H9 (cell line): Measurements from ENCODE around the gene SETBP1. TPM values are rescaled to one million over a fixed set of nuclear protein-coding genes. Genes with fewer than 3 reads are reported as not detected.

Source experiments
- DNase-seq: peaks from one replicate; pipeline ENCODE4 v3.0.0-alpha.2; 2017
- H2AFZ ChIP-seq: one replicate; pipeline ENCODE4 v1.6.1; 2013; ENCODE audit warnings: mild to moderate bottlenecking, low read length, control low read depth, moderate library complexity
- H2AK5ac ChIP-seq: 2 replicates; pipeline ENCODE4 v1.6.1; 2013; ENCODE audit warnings: low read length, control low read depth, mixed read lengths; ENCODE audit not compliant: insufficient read length
- H2BK120ac ChIP-seq: one replicate; pipeline ENCODE4 v1.6.1; 2013; ENCODE audit warnings: low read depth, mild to moderate bottlenecking, low read length, control low read depth, inconsistent platforms; ENCODE audit not compliant: poor library complexity, severe bottlenecking
- H2BK12ac ChIP-seq: 2 replicates; pipeline ENCODE4 v1.6.1; 2013; ENCODE audit warnings: low read length, control low read depth, mixed read lengths, low read depth; ENCODE audit not compliant: insufficient read length
- H2BK15ac ChIP-seq: 2 replicates; pipeline ENCODE4 v1.6.1; 2013; ENCODE audit warnings: low read depth, low read length, control low read depth
- H2BK20ac ChIP-seq: one replicate; pipeline ENCODE4 v1.6.1; 2013; ENCODE audit warnings: low read depth, mild to moderate bottlenecking, low read length, control low read depth, inconsistent platforms; ENCODE audit not compliant: poor library complexity, severe bottlenecking
- H2BK5ac ChIP-seq: 2 replicates; pipeline ENCODE4 v1.6.1; 2013; ENCODE audit warnings: low read length, control low read depth, mixed read lengths; ENCODE audit not compliant: insufficient read length
- H3K14ac ChIP-seq: 2 replicates; pipeline ENCODE4 v1.6.1; 2013; ENCODE audit warnings: low read length, control low read depth; ENCODE audit not compliant: insufficient read depth
- H3K18ac ChIP-seq: 2 replicates; pipeline ENCODE4 v1.6.1; 2013; ENCODE audit warnings: low read depth, mild to moderate bottlenecking, mixed read lengths, low read length, control low read depth; ENCODE audit not compliant: insufficient read length
- H3K23ac ChIP-seq: 2 replicates; pipeline ENCODE4 v1.6.1; 2013; ENCODE audit warnings: low read length, control low read depth, mixed read lengths, low read depth; ENCODE audit not compliant: insufficient read length
- H3K23me2 ChIP-seq: 2 replicates; pipeline ENCODE4 v1.6.1; 2013; ENCODE audit warnings: low read depth, mild to moderate bottlenecking, mixed read lengths, low read length, control low read depth; ENCODE audit not compliant: insufficient read length, poor library complexity, severe bottlenecking
- H3K27ac ChIP-seq: 2 replicates; pipeline ENCODE4 v1.5.1; 2013; ENCODE audit warnings: low read length, control low read depth, mixed read lengths, low read depth; ENCODE audit not compliant: insufficient read length
- H3K27me3 ChIP-seq: 2 replicates; pipeline ENCODE4 v1.6.1; 2013; ENCODE audit warnings: low read length, control low read depth, inconsistent platforms; ENCODE audit not compliant: insufficient read depth
- H3K4ac ChIP-seq: 2 replicates; pipeline ENCODE4 v1.6.1; 2013; ENCODE audit warnings: low read depth, mild to moderate bottlenecking, control low read depth, inconsistent platforms, low read length, moderate library complexity
- H3K4me1 ChIP-seq: 2 replicates; pipeline ENCODE4 v1.6.1; 2013; ENCODE audit warnings: low read length, control low read depth, inconsistent platforms; ENCODE audit not compliant: insufficient read depth
- H3K4me2 ChIP-seq: 2 replicates; pipeline ENCODE4 v1.6.1; 2013; ENCODE audit warnings: low read length, control low read depth, mixed read lengths; ENCODE audit not compliant: insufficient read length, insufficient read depth
- H3K56ac ChIP-seq: 2 replicates; pipeline ENCODE4 v1.6.1; 2013; ENCODE audit warnings: low read depth, mild to moderate bottlenecking, mixed read lengths, low read length, control low read depth; ENCODE audit not compliant: insufficient read length
- H3K79me1 ChIP-seq: 2 replicates; pipeline ENCODE4 v1.6.1; 2013; ENCODE audit warnings: low read depth, mild to moderate bottlenecking, moderate library complexity, low read length, control low read depth, inconsistent platforms; ENCODE audit not compliant: insufficient read depth, poor library complexity, severe bottlenecking
- H3K79me2 ChIP-seq: 2 replicates; pipeline ENCODE4 v1.6.1; 2013; ENCODE audit warnings: low read length, control low read depth, inconsistent platforms; ENCODE audit not compliant: insufficient read depth
- H3K9ac ChIP-seq: 2 replicates; pipeline ENCODE4 v1.6.1; 2013; ENCODE audit warnings: low read length, control low read depth, mixed read lengths; ENCODE audit not compliant: insufficient read length; ENCODE audit errors: extremely low read depth
- H3K9me3 ChIP-seq: one replicate; pipeline ENCODE4 v1.6.1; 2013; ENCODE audit warnings: low read depth, low read length, inconsistent platforms; ENCODE audit not compliant: control insufficient read depth
- H3T11ph ChIP-seq: one replicate; pipeline ENCODE4 v1.6.1; 2013; ENCODE audit warnings: mild to moderate bottlenecking, low read length, control low read depth, inconsistent platforms
- H4K20me1 ChIP-seq: one replicate; pipeline ENCODE4 v1.6.1; 2013; ENCODE audit not compliant: control insufficient read depth, insufficient read length, insufficient read depth
- H4K5ac ChIP-seq: 2 replicates; pipeline ENCODE4 v1.6.1; 2013; ENCODE audit warnings: low read depth, mild to moderate bottlenecking, mixed read lengths, low read length, control low read depth; ENCODE audit not compliant: insufficient read length
- H4K8ac ChIP-seq: replicated peaks from 2 replicates; pipeline ENCODE4 v1.6.1; 2013; ENCODE audit warnings: low read length, control low read depth, mixed read lengths, low read depth; ENCODE audit not compliant: insufficient read length
- H4K91ac ChIP-seq: 2 replicates; pipeline ENCODE4 v1.6.1; 2013; ENCODE audit warnings: low read depth, mild to moderate bottlenecking, moderate library complexity, mixed read lengths, low read length, control low read depth; ENCODE audit not compliant: insufficient read length
- H3K27ac Mint-ChIP-seq, 3 experiments: 2 replicates in 2 of 3; 3 replicates in 1 of 3; pipeline ENCODE4 v1.8.0; 2020 to 2021; ENCODE audit warnings: mixed read lengths in 3 of 3, mild to moderate bottlenecking in 1 of 3, moderate library complexity in 1 of 3
- H3K27me3 Mint-ChIP-seq: 2 replicates; pipeline ENCODE4 v1.8.0; 2021; ENCODE audit warnings: low read depth, mild to moderate bottlenecking, moderate library complexity, mixed read lengths
- H3K36me3 Mint-ChIP-seq, 3 experiments: 2 replicates in 2 of 3; 3 replicates in 1 of 3; pipeline ENCODE4 v1.8.0; 2020 to 2021; ENCODE audit warnings: low read depth in 3 of 3, mixed read lengths in 3 of 3; ENCODE audit not compliant: insufficient read depth in 1 of 3
- H3K4me1 Mint-ChIP-seq, 2 experiments: 2 replicates each; pipeline ENCODE4 v1.8.0; 2020; ENCODE audit warnings: mixed read lengths in 2 of 2
- H3K4me3 Mint-ChIP-seq, 2 experiments: 2 replicates in 1 of 2; 3 replicates in 1 of 2; pipeline ENCODE4 v1.8.0; 2020 to 2021; ENCODE audit warnings: mild to moderate bottlenecking in 2 of 2, mixed read lengths in 2 of 2, moderate library complexity in 1 of 2
- H3K9me3 Mint-ChIP-seq, 2 experiments: 2 replicates in 1 of 2; 3 replicates in 1 of 2; pipeline ENCODE4 v1.8.0; 2020; ENCODE audit warnings: mild to moderate bottlenecking in 2 of 2, mixed read lengths in 2 of 2, moderate library complexity in 1 of 2
- WGBS: extraction: QIAGEN DNeasy Blood & Tissue Kit; methylation state at CpG from one replicate; pipeline ENCODE4 v1.1.7; 2013; ENCODE audit warnings: missing lambda C conversion rate, low lambda C conversion rate, mixed read lengths; ENCODE audit not compliant: insufficient read length; ENCODE audit errors: extremely low coverage; 5-methylcytosine and 5-hydroxymethylcytosine counted together
- total RNA-seq: library from RNA; stranded (reverse); gene quantifications from 2 replicates; pipeline ENCODE4 v1.2.1, GENCODE V29; 2021
- TF ChIP-seq, protein P1 (sequence below): fragments of 200-600 bp; sonication (generic); conservative IDR thresholded peaks from 3 replicates; pipeline ENCODE4 v1.8.0; 2021; ENCODE audit warnings: antibody characterized with exemption, mild to moderate bottlenecking

SETBP1 gene
- total RNA-seq, 1 experiment from 2014 or later = 4.6 TPM

DNA sequence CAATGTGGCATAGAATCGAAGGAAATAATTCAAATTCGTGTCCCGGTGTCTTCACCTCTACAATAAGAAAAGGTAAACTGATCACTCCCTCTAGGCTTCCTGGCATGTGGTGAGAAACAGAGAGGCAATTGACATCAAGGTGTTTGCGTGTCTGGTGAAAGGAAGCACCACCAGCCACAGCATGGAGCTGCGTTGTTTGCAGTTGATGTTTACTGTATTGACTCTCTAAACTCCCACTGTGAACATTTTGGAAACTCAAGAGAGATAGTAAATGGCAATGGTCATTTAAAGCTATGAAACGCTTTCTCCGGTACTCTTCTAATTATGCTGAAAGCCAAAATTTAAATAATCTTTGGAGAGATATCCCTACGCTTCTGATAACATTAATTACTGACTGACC, 82.6 kb downstream of the SETBP1 start:
- no peaks in the 10 kb centered on the region for H3K23me2 ChIP-seq
- H4K91ac ChIP-seq = no peak overlapping the region
- H2BK12ac ChIP-seq = no peak overlapping the region
- WGBS = no CpG with 5 or more reads among the region's 8 CpGs
- H2BK20ac ChIP-seq = no peak overlapping the region
- no peak overlapping the region for H3K4me2 ChIP-seq
- H3K4me1 ChIP-seq = peaks cover 3% of the 10 kb centered on the region; the same call in 1 of the 2 replicates
- H2BK120ac ChIP-seq = no peak overlapping the region
- H3K79me2 ChIP-seq = no peaks in the 10 kb centered on the region
- H3K27ac Mint-ChIP-seq = no peak overlapping the region
- H3K18ac ChIP-seq = no peak overlapping the region
- H2AFZ ChIP-seq = no peak overlapping the region
- H3K14ac ChIP-seq = no peak overlapping the region
- TF ChIP-seq, protein P1, sequence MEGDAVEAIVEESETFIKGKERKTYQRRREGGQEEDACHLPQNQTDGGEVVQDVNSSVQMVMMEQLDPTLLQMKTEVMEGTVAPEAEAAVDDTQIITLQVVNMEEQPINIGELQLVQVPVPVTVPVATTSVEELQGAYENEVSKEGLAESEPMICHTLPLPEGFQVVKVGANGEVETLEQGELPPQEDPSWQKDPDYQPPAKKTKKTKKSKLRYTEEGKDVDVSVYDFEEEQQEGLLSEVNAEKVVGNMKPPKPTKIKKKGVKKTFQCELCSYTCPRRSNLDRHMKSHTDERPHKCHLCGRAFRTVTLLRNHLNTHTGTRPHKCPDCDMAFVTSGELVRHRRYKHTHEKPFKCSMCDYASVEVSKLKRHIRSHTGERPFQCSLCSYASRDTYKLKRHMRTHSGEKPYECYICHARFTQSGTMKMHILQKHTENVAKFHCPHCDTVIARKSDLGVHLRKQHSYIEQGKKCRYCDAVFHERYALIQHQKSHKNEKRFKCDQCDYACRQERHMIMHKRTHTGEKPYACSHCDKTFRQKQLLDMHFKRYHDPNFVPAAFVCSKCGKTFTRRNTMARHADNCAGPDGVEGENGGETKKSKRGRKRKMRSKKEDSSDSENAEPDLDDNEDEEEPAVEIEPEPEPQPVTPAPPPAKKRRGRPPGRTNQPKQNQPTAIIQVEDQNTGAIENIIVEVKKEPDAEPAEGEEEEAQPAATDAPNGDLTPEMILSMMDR = no peak
- H3K56ac ChIP-seq = no peak overlapping the region
- no peak overlapping the region for H3K9ac ChIP-seq
- no peaks in the 10 kb centered on the region; the same call in 1 of the 2 replicates for H3K27me3 Mint-ChIP-seq
- no peak overlapping the region for H3K4me3 Mint-ChIP-seq
- H3T11ph ChIP-seq = no peak overlapping the region
- H3K4ac ChIP-seq = no peak overlapping the region
- no peak overlapping the region for H4K5ac ChIP-seq
- H3K4me1 Mint-ChIP-seq = peaks cover 5 to 11% of the 10 kb centered on the region in 2 experiments
- DNase-seq = no peak
- no peak overlapping the region for H3K23ac ChIP-seq
- H2BK15ac ChIP-seq = no peak overlapping the region
- no peaks in the 10 kb centered on the region for H3K9me3 Mint-ChIP-seq
- no peak overlapping the region for H3K27ac ChIP-seq
- no peak overlapping the region for H2AK5ac ChIP-seq
- H3K27me3 ChIP-seq = no peaks in the 10 kb centered on the region
- no peak overlapping the region for H4K8ac ChIP-seq
- H2BK5ac ChIP-seq = no peak overlapping the region
- no peaks in the 10 kb centered on the region for H3K79me1 ChIP-seq
- H3K9me3 ChIP-seq = no peaks in the 10 kb centered on the region
- no peaks in the 10 kb centered on the region for H4K20me1 ChIP-seq
- no peaks in the 10 kb centered on the region for H3K36me3 Mint-ChIP-seq
